ENCODE data around the gene SERPINI2.

Gene SERPINI2

GRCh38 chr3:167473863-167474262, at the start of gene SERPINI2:
Gene SERPINI2 (minus strand): TSS chr3:167474042. CDS start chr3:167471834, 2,208 bp downstream.
- DNase-seq (ENCODE audit: low read depth), result no peak

GRCh38 chr3:167521006-167521355, 47.1 kb upstream of the SERPINI2 start:
- no peak for DNase-seq (ENCODE audit: low read depth)

DNA sequence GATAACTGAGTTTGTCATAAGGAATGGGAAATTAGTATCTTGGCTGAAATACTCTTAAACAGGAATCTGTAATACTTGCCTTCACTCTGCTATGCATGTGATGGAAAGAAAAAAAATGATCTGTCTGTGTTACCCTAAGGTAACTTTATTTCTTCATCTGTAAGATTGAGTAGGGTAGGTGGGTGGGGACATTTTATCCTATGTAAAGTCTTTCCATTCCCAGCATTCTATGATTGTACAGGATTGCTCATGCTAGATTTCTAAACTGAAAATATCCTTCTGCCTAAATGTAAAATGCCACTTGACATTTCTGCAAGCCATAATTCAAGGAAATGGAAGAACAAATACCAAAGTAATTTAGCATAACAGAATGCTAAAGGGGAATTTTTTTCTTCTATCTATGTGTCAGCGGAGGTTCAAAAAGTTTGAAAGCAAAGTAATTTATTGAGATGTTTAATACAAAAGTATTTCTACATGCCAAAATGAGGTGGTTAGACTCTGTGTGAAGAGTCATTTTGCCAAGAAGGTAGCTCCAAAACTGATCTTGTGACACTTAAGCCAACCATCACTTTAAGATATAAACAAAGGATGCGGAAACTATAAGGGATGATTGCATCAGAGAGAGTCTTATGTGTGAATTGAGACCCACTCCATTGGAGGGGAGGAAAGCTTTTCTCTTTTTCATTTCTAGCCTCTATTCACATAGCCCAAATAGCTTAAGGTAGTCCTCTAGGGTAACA, 46.6 kb upstream of the SERPINI2 start:
- DNase-seq (ENCODE audit: low read depth), result no peak

GRCh38 chr3:167507954-167508353, 34.1 kb upstream of the SERPINI2 start:
- DNase-seq (ENCODE audit: low read depth), result no peak

GRCh38 chr3:167502401-167502800, 28.6 kb upstream of the SERPINI2 start:
- no peak for DNase-seq (ENCODE audit: low read depth)

- DNase-seq (ENCODE audit: low read depth), result no peak
Observed at GRCh38 chr3:167501941-167502340, 28.1 kb upstream of the SERPINI2 start.

DNA sequence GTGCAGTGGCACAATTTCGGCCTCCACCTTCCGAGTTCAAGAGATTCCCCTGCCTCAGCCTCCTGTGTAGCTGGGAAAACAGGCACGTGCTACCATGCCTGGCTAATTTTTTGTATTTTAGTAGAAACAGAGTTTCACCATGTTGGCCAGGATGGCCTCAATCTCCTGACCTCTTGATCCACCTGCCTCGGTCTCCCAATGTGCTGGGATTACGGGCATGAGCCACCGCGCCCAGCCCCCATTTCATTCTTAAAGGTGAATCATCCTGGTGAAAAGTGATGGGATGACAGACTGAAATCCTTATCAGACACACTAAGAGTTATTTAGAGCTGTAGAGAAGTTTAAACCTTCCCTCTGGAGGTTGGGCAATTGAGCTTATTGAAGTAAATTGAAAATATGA, 24.1 kb upstream of the SERPINI2 start:
- DNase-seq (ENCODE audit: low read depth), result no peak

GRCh38 chr3:167493244-167493643, 19.4 kb upstream of the SERPINI2 start:
- no peak for DNase-seq (ENCODE audit: low read depth)

DNA sequence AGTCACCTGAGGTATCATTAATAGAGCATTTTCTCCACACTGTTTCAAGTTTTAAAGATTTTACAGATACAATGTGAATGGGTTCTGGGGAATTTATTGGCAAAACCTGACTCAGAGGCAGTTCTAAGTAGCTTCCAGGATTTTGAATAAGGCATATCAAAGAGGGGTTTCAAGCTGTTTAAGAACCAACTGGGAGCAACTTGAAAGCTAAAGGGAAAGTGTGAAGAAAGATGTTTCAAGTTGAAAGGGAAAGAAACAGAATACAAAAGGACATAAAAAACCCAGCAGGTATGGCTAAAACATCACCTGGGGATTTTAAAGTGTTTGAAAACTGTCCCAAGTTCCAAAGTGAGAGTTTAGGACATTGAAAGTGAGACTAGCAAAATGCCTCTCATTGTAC, 17.8 kb upstream of the SERPINI2 start:
- DNase-seq (ENCODE audit: low read depth), result no peak

DNA sequence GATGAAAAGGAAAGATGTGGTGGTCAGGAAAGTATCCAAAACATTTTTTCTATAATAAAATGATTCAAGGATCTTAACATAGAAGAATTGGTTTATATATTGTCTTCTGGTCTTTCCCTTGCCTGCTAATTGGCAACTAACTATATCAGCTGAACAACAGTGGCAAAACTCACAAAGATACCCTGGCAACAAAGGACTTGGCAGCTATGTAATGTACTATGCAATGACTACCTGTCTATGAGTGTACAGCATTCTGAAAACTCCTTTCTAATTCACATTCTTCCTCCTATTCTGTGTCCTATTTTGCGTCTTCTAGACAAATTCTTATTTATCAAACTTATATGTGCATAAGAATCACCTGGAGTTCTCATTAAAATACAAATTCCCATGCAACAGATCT, 15.7 kb upstream of the SERPINI2 start:
- no peak for DNase-seq (ENCODE audit: low read depth)

DNA sequence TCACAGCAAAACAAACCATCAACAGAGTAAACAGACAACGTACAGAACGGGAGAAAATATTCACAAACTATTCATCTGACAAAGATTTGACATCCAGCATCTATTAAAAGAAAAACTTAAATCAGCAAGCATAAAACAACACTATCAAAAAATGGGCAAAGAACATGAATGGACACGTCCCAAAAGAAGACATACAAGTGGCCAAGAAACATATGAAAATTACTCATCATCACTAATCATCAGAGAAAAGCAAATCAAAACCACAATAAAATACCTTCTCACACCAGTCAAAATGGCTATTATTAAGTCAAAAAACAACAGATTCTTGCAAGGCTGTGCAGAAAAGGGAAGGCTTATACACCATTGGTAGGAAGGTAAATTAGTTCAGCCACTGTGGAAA, 13.7 kb upstream of the SERPINI2 start:
- DNase-seq (ENCODE audit: low read depth), result no peak

GRCh38 chr3:167484551-167484950, 10.7 kb upstream of the SERPINI2 start:
- DNase-seq (ENCODE audit: low read depth), result no peak

DNA sequence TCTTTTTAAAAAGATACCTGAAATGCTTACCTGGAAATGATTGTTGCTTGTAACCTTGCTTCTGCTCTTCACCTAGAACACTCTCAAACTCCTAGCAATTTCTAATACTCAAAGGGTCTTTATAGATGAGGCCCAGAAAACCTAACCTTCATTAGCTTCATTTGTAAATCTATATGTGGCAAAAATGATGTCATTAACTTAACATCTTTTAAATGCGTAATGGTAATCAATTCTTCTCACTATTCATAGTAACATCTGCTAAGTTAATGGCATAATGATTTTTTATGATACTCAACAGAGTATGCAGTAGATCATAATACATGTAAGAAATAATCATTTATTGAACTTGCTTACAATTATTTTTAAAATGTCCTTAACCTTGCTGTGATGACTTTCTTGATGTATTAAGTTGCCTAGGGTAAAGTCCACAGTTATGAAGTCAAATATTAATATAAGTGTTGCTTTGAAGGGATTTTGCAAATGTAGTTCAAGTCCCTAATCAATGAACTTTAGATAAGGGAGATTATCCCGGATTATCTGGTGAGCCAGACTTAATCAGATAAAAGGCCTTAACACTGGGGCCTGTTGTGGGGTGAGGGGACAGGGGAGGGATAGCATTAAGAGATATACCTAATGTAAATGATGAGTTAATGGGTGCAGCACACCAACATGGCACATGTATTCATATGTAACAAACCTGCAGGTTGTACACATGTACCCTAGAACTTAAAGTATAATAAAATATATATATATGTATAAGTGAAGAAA, 10.1 kb upstream of the SERPINI2 start:
- DNase-seq (ENCODE audit: low read depth), result no peak

GRCh38 chr3:167481164-167481563, 7.3 kb upstream of the SERPINI2 start:
- no peak for DNase-seq (ENCODE audit: low read depth)

DNA sequence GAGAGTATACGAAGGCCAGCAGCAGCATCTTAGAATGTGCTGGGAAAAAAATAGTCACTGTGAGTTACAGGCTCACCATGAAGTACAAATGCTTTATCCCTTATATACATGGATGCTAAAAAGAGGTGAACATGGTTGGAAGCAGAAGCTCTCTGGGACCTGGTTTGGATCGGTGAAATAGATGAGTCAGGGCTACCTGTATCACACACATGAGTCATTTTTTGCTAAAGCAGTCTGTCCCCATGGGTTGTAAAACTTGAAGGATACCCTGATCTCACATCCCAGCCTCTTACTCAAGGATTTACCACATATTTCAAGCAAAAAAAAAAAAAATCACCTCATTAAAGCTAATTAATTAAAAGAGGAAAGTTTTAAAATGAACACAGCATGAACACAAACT, 6.9 kb upstream of the SERPINI2 start:
- DNase-seq (ENCODE audit: low read depth), result no peak

DNA sequence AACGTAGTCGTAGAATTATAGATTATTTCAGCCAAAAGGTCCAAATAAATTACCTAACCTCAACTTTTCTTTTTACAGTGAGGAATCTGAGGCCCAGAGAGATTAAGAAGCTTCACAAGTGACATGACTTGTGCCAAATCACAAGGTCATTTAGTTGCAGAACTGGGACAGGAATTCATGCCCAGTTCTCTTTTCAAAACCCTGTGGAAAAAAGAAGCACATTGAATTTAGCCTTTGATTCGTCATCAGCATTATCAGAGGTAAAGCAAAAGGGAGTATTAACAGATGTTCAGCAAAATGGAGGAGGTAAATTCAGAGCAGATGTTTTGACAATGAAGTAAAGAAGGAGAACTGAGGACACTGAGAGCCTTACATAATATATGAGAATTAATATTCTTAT, 4.5 kb downstream of the SERPINI2 start:
- DNase-seq (ENCODE audit: low read depth), result no peak

DNA sequence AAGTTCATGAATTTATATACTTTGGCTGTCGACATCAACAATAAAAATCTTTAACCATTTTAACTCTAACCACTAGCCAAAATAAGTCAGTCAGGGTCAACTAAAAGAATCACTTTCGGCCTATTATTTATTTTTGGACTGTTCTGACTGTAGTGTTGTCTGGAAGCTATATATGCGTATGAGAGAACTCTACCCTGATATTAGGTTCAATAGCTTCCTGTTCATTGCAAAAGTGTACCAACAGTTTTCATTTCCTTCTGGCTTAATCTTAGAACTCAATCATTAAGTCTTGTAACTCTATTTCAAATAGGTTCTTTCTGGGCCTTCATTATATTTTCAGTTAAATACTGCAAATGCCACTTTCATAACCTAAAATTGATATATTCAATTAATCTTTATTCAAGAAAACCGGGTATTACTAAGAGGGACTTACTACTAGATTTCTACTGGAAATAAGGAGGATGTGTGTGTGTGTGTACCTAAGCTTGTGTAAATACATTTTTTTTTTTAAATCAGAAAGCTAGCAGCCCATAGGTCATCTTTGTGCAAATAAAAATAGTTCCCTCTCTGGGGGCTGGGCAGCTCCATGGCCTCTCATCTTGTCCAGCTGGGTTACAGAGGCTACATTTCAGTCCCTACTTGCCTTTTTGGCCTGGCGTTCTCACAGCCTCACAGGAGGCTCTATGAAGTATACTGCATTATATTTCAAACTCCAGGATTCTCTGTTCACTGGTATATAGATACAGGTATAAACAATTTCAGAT, 5.8 kb downstream of the SERPINI2 start:
- no peak for DNase-seq (ENCODE audit: low read depth)

DNA sequence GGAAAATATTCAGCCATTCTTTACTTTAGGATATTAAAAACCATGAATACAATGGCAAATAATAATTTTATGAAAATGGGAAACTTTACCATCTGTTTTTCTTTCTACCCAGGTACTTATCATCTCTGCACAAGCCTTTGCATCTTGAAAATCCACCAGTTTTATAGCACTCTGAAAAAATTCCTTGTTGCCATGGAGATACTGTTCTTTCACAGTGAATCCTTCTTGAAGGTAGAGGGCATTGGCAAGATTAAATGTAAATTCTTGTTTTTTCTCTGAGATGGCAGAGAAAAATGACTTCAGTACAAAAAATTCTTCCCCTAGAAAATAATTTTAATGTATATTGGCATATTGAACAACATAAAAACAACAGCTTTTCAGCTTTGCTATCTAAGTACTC, 6.9 kb downstream of the SERPINI2 start:
- DNase-seq (ENCODE audit: low read depth), result no peak

- DNase-seq (ENCODE audit: low read depth), result no peak
Observed at GRCh38 chr3:167456157-167456799, 17.6 kb downstream of the SERPINI2 start.

DNA sequence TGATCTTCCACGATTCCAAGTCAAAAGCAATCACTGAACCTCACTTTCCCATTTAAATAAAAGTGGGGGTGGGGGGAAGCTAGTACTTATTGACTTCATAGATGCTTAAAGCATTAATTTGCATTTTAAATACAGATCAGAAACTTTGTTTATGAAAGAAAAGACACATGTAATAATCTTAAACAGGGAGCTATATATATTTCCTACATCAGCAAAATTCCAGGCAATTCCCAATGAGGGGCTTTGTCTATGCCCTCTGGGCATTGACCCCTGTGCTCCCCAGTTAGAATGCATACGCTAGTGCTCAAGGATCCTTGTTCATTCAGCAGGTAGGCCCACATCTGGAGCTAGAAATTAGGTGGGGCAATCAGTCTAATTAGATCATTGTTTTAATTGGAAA, 20.0 kb downstream of the SERPINI2 start:
- no peak for DNase-seq (ENCODE audit: low read depth)

GRCh38 chr3:167451282-167451681, 22.6 kb downstream of the SERPINI2 start:
- no peak for DNase-seq (ENCODE audit: low read depth)

GRCh38 chr3:167450675-167451074, 23.2 kb downstream of the SERPINI2 start:
- DNase-seq (ENCODE audit: low read depth), result no peak
